Glutamatergic neuron (in vitro differentiated cells): ENCODE data around the gene SLC47A1. TPM values are rescaled to one million over a fixed set of nuclear protein-coding genes. Genes with fewer than 3 reads are reported as not detected.
"Not testable (repeated sequence)": the region's sequence is repeated elsewhere in the genome, so short reads cannot be mapped to it uniquely, and the experiment has no call there.

Experiments used
- DNase-seq: peaks from one replicate; pipeline ENCODE4 v3.0.0; 2022
- H3K27ac Mint-ChIP-seq: one replicate; pipeline ENCODE4 v1.8.0; 2020; ENCODE audit warnings: mild to moderate bottlenecking, mixed read lengths, inconsistent platforms; ENCODE audit not compliant: unreplicated experiment
- H3K27me3 Mint-ChIP-seq: one replicate; pipeline ENCODE4 v1.8.0; 2020; ENCODE audit warnings: mild to moderate bottlenecking, moderate library complexity, mixed read lengths, inconsistent platforms; ENCODE audit not compliant: unreplicated experiment
- H3K36me3 Mint-ChIP-seq: one replicate; pipeline ENCODE4 v1.8.0; 2020; ENCODE audit warnings: mild to moderate bottlenecking, mixed read lengths, inconsistent platforms; ENCODE audit not compliant: unreplicated experiment
- H3K4me1 Mint-ChIP-seq: one replicate; pipeline ENCODE4 v1.8.0; 2020; ENCODE audit warnings: mild to moderate bottlenecking, low read depth, mixed read lengths, inconsistent platforms; ENCODE audit not compliant: unreplicated experiment
- H3K4me3 Mint-ChIP-seq: one replicate; pipeline ENCODE4 v1.8.0; 2020; ENCODE audit warnings: mild to moderate bottlenecking, mixed read lengths, inconsistent platforms; ENCODE audit not compliant: unreplicated experiment
- H3K9me3 Mint-ChIP-seq: one replicate; pipeline ENCODE4 v1.8.0; 2020; ENCODE audit warnings: mild to moderate bottlenecking, moderate library complexity, mixed read lengths, inconsistent platforms; ENCODE audit not compliant: unreplicated experiment
- total RNA-seq: library from RNA; stranded (reverse); fragmentation: NEBNext Ultra II Directional; extraction: Animal tissue kit (Norgen Biotek cat#: 25700); gene quantifications from one replicate; pipeline ENCODE4 v1.2.1, GENCODE V29; 2021; ENCODE audit not compliant: unreplicated experiment
- TF ChIP-seq, protein P1 (sequence below): fragments of 200-600 bp; sonication (generic); IDR thresholded peaks from one replicate; pipeline ENCODE4 v1.5.0; 2021; ENCODE audit not compliant: partially characterized antibody, unreplicated experiment

The SLC47A1 gene
- total RNA-seq, 1 donor from 2014 or later: not detected

DNA sequence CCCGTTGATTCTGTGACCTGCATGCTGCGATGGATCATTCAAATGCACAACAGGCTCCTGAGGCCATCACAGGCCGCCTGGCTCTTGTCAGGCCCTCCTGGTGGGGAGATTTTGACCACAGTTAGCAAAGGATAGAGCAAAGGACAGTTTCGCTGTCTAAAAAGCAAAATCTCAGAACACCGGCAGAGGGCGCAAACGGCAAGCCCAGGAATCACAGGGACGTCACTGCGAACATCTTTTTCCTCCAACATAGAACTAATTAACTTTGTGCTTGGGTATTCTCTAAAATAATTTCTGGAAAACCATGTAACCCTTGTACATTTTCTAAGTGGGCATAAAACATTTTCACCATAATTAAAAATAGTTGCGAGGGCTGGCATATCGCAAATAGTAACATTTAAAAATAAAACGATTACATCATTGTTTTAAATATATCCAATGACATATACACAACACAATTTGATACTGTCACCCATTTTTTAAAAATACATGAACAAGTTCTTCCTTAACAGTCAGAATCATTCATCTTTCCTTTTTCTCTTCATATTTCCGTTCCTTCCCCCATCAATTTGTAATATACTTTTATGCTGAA, 19.7 kb upstream of the SLC47A1 start:
- TF ChIP-seq, protein P1, sequence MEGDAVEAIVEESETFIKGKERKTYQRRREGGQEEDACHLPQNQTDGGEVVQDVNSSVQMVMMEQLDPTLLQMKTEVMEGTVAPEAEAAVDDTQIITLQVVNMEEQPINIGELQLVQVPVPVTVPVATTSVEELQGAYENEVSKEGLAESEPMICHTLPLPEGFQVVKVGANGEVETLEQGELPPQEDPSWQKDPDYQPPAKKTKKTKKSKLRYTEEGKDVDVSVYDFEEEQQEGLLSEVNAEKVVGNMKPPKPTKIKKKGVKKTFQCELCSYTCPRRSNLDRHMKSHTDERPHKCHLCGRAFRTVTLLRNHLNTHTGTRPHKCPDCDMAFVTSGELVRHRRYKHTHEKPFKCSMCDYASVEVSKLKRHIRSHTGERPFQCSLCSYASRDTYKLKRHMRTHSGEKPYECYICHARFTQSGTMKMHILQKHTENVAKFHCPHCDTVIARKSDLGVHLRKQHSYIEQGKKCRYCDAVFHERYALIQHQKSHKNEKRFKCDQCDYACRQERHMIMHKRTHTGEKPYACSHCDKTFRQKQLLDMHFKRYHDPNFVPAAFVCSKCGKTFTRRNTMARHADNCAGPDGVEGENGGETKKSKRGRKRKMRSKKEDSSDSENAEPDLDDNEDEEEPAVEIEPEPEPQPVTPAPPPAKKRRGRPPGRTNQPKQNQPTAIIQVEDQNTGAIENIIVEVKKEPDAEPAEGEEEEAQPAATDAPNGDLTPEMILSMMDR: peak; percentile 84
- no peaks in the 10 kb centered on the region for H3K4me1 Mint-ChIP-seq
- peaks cover 2% of the 10 kb centered on the region for H3K27me3 Mint-ChIP-seq
- peak; percentile 78 for DNase-seq
- H3K4me3 Mint-ChIP-seq: no peak overlapping the region
- no peak overlapping the region for H3K27ac Mint-ChIP-seq
- H3K9me3 Mint-ChIP-seq: peaks cover 3% of the 10 kb centered on the region
- H3K36me3 Mint-ChIP-seq: no peaks in the 10 kb centered on the region

DNA sequence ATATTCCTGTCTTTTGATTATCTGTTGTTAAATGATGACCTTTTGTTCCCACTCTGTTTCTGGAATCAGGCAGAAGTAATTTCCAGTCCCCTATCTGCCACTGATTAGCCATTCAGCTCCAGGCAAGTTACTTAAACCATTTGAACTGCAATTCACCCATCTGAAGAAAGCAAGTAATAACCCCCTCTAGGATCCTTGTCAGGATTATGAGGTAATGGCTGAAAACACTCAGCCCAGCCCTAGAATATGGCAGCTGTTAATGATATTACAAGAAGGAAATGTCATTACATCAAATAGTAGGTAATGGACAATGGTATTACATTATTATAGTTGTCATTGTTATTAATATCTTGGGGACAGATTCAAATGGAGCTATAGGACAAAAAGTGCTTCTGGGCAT, 16.0 kb upstream of the SLC47A1 start:
- TF ChIP-seq, protein P1: no peak
- no peaks in the 10 kb centered on the region for H3K4me1 Mint-ChIP-seq

DNA sequence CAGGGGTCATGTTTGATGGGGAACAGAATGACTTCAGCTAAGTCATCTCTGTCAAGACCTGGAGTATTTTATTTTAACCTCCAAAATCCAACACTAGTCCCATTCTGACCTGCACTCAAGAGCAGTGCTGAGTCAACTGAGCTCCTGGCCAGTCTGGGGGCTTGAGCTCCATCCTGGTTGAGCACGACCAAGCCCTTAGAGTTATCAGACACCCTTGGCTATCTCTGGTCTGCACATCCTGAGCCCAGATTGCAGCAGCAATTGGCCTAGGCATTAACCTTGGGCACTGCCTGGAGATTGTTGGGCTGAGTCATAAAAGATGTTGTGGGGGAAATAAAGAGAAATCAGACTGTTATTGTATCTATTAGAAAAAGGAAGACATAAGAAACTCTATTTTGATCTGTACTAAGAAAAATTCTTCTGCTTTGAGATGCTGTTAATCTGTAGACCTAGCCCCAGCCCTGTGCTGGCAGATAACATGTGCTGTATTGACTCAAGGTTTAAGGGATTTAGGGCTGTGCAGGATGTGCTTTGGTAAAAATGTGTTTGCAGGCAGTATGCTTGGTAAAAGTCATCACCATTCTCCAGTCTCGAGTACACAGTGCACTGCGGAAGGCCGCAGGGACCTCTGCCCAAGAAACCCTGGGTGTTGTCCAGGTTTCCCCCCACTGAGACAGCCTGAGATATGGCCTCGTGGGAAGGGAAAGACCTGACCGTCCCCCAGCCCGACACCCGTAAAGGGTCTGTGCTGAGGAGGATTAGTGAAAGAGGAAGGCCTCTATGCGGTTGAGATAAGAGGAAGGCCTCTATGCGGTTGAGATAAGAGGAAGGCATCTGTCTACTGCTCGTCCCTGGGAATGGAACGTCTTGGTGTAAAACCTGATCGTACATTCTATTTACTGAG, 14.0 kb upstream of the SLC47A1 start:
- not testable (repeated sequence) for H3K27me3 Mint-ChIP-seq, DNase-seq, H3K36me3 Mint-ChIP-seq, H3K27ac Mint-ChIP-seq, H3K9me3 Mint-ChIP-seq, H3K4me3 Mint-ChIP-seq, H3K4me1 Mint-ChIP-seq

More for the DNA sequence above, 16.0 kb upstream of the SLC47A1 start:
- DNase-seq: no peak
- H3K9me3 Mint-ChIP-seq: peaks cover 2% of the 10 kb centered on the region
- peaks cover 2% of the 10 kb centered on the region for H3K27me3 Mint-ChIP-seq
- no peak overlapping the region for H3K27ac Mint-ChIP-seq
- H3K36me3 Mint-ChIP-seq: no peaks in the 10 kb centered on the region
- H3K4me3 Mint-ChIP-seq: no peak overlapping the region

DNA sequence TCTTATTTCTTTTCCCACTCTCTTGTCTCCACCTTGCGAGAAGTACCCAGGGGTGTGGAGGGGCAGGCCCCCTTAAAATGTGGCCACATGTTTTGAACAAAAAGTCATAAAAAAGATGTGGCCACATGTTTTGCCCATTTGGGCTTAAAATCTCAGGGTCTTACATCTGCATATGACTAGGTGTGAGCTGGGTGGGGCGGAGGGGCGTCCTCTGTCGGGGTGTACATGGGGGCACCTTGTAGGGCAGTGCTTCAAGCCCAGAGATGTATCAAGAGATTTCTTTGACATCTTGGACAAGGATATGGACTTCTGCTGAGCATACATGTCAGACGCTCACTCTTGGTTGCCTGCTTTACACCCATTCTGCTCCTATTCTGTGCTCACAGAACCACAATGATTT, 13.0 kb upstream of the SLC47A1 start:
- Mint-ChIP-seq H3K36me3 (no peaks in the 10 kb centered on the region), H3K4me3 (no peak overlapping the region), H3K27me3 (no peaks in the 10 kb centered on the region), H3K27ac (no peak overlapping the region), H3K4me1 (no peaks in the 10 kb centered on the region), H3K9me3 (peaks cover 2% of the 10 kb centered on the region)
- DNase-seq: no peak
- TF ChIP-seq, protein P1: no peak

DNA sequence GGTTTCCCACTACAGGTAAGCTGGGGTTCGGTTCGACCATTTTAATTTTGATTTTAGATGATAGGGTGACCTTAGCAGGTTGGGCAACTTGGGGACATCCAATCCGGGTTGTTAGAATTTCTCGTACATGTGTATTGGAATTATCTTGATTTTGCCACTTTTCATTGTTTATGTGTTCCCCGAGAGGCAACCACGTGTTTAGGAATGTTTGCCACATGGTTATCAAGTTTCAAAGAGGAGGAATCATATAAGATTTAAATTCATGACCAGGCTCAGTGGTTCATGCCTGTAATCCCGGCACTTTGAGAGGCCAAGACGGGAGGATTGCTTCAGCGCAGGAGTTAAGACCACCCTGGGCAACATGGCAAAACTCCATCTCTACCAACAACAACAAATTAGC, 10.0 kb upstream of the SLC47A1 start:
- Mint-ChIP-seq H3K4me3 (no peak overlapping the region), H3K4me1 (no peaks in the 10 kb centered on the region), H3K9me3 (peaks cover 2% of the 10 kb centered on the region), H3K27ac (no peak overlapping the region), H3K27me3 (peaks cover 2% of the 10 kb centered on the region), H3K36me3 (no peaks in the 10 kb centered on the region)
- TF ChIP-seq, protein P1: no peak
- DNase-seq: no peak

DNA sequence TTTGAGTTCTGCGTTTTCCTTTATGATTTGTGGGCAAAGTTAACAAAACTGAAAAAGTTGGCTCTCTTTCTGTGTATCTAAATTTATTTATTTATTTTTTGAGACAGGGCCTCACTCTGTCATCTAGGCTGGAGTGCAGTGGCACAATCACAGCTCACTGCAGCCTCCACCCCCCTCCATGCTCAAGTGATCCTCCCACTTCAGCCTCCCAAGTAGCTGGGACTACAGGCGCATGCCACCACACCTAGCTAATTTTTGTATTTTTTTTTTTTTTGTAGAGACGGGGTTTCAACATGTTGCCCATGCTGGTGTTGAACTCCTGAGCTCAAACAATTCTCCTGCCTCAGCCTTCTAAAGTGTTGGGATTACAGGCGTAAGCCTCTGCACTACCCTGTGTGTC, 6.7 kb upstream of the SLC47A1 start:
- not testable (repeated sequence) for H3K36me3 Mint-ChIP-seq, H3K9me3 Mint-ChIP-seq, H3K4me3 Mint-ChIP-seq, H3K27me3 Mint-ChIP-seq, H3K27ac Mint-ChIP-seq, H3K4me1 Mint-ChIP-seq, DNase-seq
